ENCODE data around the gene COG6.

The COG6 gene

GRCh38 chr13:39788102-39788501 lies 132.6 kb downstream of the COG6 start:
- no peak for DNase-seq (ENCODE audit: low spot score)
- TF ChIP-seq CTCF (IDR thresholded peaks at IDR 0.05; ENCODE audit: extremely low read depth, missing control alignments): no peak

GRCh38 chr13:39789451-39789850 lies 134.0 kb downstream of the COG6 start:
- no peak for TF ChIP-seq CTCF (IDR thresholded peaks at IDR 0.05; ENCODE audit: extremely low read depth, missing control alignments)
- no peak for DNase-seq (ENCODE audit: low spot score)

Measured in GM20000 (cell line).